Activated gamma-delta T cell treated with Interleukin-2 at 50 U/mL for 16 hours (primary cell): ENCODE results near the gene MAVS.
"Not testable (repeated sequence)": the region's sequence is repeated elsewhere in the genome, so short reads cannot be mapped to it uniquely, and the experiment has no call there.

ENCODE experiments used
- DNase-seq: peaks from one replicate; pipeline ENCODE4 v3.0.0-alpha.2; 2020

Gene MAVS

DNA sequence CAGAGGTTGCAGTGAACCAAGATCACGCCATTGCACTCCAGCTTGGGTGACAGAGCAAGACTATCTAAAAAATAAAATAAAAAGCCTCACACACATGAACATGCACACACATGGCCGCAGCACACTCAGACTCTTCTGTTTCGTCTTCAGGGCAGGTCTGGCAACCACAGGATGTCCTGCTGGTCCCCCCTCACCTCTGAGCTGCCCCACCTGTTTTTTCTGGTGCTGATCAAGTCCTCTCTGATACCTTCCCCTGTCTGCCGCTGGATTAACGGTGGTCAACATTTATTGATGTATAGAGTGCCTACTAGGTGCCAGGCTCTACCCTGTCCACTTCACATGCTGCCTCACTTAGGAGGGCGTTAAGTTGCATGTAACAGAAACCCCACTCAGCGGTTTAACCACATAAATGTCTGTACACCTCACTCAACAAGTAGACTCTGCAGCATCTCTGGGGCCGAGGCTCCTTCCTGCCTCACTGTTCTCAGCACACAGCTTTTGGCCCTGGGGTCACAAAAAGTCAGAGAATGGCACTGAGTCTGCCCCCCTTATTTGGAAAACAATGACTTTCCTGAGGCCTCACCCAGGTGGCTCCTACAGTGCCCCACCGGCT lies 30.8 kb upstream of the MAVS start:
- peak; percentile 56 for DNase-seq

- DNase-seq, result no peak
These were observed 28.2 kb upstream of the MAVS start for GRCh38 chr20:3818155-3819151.

GRCh38 chr20:3819411-3820047 lies 27.1 kb upstream of the MAVS start:
- DNase-seq, result no peak

GRCh38 chr20:3820048-3820900 lies 26.4 kb upstream of the MAVS start, which contains the start of gene AP5S1:
TSS of gene AP5S1 (plus strand) at chr20:3820547. CDS start at chr20:3822118, 1,571 bp downstream.
- DNase-seq, result peak; percentile 88

DNA sequence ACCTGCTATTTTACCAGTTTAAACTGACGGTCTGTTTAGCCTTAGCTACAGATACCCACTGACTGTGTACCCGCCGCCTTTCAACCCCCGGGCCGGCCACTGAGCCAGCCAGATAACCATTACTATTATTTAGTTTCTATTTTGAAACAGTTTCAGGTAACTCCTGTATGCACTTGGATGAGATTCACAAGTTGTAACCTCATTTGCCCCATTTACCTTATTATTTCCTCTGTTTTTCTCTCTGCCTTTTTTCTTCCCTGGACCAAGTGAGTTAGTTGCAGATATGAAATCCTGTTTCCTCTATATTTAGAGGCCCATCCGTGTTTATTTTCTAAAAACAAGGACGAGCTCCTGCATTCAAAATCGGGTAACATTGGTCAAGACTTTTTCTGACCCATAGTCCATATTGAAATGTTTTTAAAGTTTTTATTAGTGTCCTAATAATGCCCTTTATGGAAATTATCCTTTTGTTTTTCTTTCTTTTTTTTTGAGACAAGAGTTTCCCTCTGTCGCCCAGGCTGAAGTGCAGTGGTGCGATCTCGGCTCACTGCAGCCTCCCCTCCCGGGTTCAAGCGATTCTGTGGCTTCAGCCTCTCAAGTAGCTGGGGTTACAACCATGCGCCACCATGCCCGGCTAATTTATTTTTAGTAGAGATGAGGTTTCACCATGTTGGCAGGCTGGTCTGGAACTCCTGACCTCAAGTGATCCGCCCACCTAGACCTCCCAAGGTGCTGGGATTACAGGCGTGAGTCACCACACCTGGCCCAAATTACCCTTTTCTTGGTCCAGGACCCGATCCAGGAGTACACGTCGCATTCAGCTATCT lies 25.5 kb upstream of the MAVS start:
- DNase-seq, result no peak

- no peak for DNase-seq
These were observed 24.6 kb upstream of the MAVS start for GRCh38 chr20:3821996-3822395.

DNA sequence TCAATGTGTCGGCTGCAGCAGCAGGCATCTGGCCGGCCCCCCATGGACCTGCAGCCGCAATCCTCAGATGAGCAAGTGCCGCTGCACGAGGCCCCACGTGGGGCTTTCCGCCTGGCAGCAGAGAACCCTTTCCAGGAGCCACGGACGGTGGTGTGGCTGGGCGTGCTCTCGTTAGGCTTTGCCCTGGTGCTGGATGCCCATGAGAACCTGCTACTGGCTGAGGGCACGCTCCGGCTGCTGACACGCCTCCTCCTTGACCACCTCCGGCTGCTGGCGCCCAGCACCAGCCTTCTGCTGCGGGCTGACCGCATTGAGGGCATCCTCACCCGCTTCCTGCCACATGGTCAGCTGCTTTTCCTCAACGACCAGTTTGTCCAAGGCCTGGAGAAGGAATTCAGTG lies 22.8 kb upstream of the MAVS start:
- no peak for DNase-seq

GRCh38 chr20:3825526-3825925 lies 21.1 kb upstream of the MAVS start:
- no peak for DNase-seq

GRCh38 chr20:3826420-3826819 lies 20.2 kb upstream of the MAVS start:
- no peak for DNase-seq

- no peak for DNase-seq
These were observed 17.8 kb upstream of the MAVS start for GRCh38 chr20:3828798-3829197.

- DNase-seq, result not testable (repeated sequence)
These were observed 16.7 kb upstream of the MAVS start for GRCh38 chr20:3829891-3830290.

DNA sequence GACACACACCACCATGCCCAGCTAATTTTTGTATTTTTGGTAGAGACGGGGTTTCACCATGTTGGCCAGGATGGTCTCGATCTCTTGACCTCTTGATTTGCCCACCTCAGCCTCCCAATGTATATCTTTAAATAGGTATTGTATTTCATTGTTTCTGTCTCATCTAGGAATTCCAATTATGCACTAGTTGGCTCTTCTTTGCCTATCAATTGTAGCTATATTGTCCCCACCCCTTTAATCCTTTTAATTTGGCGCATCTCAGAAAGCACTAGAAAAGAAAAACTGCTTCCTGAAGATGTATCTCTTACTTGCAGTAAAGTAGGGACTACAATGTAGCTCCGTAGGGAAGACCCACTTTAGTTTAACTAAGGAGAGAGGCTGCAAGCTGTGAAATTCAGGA lies 10.5 kb upstream of the MAVS start:
- DNase-seq, result no peak

DNA sequence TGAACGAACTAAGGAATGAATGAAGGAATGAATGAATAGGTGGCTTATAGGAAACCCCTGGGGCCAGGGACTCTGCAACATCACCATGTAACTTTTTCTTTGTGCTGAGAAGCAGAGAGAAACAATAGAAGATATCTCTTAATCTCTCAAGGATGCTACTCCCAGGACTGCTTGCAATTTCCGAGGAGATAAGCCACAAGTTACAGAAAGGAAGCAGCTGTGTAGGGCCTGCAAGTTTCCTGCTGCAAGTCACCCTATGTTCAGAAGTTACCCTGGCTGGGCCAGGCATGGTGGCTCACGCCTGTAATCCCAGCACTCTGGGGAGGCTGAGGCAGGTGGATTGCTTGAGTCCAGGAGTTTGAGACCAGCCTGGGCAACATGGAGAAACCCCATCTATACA lies 7.3 kb upstream of the MAVS start:
- DNase-seq, result no peak

- DNase-seq, result not testable (repeated sequence)
These were observed 6.4 kb upstream of the MAVS start for GRCh38 chr20:3840201-3840600.

DNA sequence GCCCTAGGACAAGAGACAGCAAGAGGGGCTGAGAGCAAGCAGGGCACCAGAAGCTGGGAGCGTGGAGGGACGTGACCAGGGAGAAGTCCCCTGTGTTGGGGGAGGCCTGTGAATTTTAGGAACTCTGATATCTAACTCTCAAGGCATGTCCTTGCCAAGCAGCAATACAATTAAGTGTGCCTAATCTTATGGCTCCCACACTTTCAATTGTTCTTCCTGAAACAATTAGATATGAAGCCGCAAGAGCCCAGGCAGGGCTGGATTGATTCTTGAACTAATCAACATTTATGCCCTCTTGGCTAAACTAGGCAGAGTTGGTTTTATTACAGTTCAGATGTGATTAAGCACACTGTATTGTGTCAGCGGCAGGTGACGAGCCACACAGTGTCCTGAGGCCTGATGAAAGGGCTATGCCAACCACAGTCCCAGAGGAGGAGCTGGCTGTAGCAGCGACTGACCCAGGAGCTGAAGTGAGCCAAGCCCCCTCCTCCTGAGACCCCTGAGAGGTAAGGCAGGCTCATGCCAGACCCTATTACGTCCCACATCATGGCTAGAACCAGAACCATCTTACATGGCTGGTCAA lies 4.2 kb upstream of the MAVS start:
- no peak for DNase-seq

DNA sequence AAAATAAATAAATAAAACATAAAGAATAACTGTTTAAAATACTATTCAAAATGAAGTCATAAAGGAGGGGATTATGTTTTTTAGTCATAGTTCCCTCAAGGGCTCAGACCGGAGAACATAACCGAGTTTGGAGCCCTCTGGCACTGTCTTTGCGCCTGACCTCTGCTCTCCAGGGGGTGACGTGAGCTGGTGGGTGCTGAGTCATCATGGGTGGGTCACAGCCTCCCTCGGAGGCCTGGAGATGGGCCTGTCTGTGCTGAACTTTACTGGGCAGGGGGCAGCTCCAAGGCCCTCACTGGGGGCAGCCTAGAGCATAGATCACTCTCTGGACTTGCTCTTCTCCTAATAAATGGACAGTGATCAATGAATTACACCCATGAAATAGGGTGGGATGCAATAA lies 3.1 kb upstream of the MAVS start:
- no peak for DNase-seq

DNA sequence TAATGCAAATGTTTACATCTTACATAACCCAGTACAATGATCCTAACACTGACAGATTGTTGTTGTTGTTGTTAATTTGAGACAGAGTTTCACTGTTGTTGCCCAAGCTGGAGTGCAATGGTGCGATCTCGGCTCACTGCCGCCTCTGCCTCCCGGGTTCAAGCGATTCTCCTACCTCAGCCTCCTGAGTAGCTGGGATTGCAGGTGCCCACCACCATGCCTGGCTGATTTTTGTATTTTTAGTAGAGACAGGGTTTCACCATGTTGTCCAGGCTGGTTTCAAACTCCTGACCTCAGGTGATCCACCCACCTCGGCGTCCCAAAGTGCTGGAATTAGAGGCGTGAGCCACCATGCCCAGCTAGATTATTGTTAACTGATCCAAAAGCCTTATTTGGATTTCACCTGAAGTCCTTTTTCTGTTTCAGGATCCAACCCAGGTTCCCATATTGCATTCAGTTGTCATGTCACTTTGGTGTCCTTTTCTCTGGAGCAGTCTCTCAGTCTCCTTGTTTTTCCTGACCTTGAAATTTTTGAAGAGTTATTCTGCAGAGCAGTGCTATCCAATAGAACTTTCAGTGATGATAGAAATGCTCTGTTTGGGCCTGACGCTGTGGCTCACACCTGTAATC lies 2.5 kb upstream of the MAVS start:
- not testable (repeated sequence) for DNase-seq

- no peak for DNase-seq
These were observed 275 bp upstream of the MAVS start for GRCh38 chr20:3846378-3846739.

GRCh38 chr20:3847429-3847940 lies 851 bp downstream of the MAVS start:
- DNase-seq, result no peak

DNA sequence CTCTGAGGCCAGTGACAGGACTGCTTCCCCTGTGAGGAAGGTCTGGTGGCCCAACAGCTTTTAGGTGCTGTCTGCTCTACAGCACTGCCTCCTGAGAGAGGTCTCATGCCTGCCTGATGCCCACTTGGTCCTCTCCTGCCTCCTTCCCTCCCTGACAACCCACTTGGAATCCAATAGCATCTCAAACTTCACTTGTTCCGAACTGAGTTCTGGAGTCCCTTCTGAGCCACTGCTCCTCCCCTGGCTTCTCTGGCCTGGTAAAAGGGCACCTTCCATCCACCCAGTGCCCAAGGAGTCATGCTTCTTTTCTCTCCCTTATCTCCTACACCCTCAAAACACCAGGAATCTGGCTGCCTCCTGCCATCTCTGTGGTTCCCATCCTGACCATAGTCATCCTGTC lies 1.9 kb downstream of the MAVS start:
- no peak for DNase-seq

GRCh38 chr20:3854462-3854871 lies 7.8 kb downstream of the MAVS start:
- no peak for DNase-seq
